Thyroid gland (tissue), 4 donors: ENCODE data around the gene WIPI1. TPM values are rescaled to one million over a fixed set of nuclear protein-coding genes. Genes with fewer than 3 reads are reported as not detected.

ENCODE experiments used
- DNase-seq, 2 donors: peaks; one replicate each; pipeline ENCODE4 v3.0.0-alpha.2; 2019
- H3K27ac ChIP-seq, 3 donors: fragments of 200-600 bp; sonication (generic); 1 replicate in 2 of 3; 2 replicates in 1 of 3; pipeline ENCODE4 v1.5.1; 2016 to 2019; ENCODE audit warnings: mild to moderate bottlenecking in 1 of 3, moderate library complexity in 1 of 3
- H3K27me3 ChIP-seq: fragments of 200-600 bp; sonication (generic); one replicate; pipeline ENCODE4 v1.5.1; 2019
- H3K36me3 ChIP-seq, 2 donors: fragments of 200-600 bp; sonication (generic); one replicate each; pipeline ENCODE4 v1.5.1; 2016 to 2019
- H3K4me1 ChIP-seq, 2 donors: fragments of 200-600 bp; sonication (generic); one replicate each; pipeline ENCODE4 v1.5.1; 2017 to 2019
- H3K4me3 ChIP-seq, 3 donors: fragments of 200-600 bp; sonication (generic); replicated peaks in 1 of 3; 1 replicate in 2 of 3; 2 replicates in 1 of 3; pipeline ENCODE4 v1.5.1; 2016; ENCODE audit warnings: mild to moderate bottlenecking in 1 of 3
- H3K9me3 ChIP-seq: fragments of 200-600 bp; sonication (generic); one replicate; pipeline ENCODE4 v1.5.1; 2017
- CTCF ChIP-seq, 6 experiments: fragments of 200-600 bp in 3 of 6; fragments of 450-650 bp in 3 of 6; sonication (generic) in 3 of 6; IDR thresholded peaks; one replicate each; pipeline ENCODE4 v1.5.1; 2016 to 2019; ENCODE audit warnings: antibody characterized with exemption in 6 of 6, mild to moderate bottlenecking in 2 of 6, inconsistent platforms in 1 of 6, moderate library complexity in 1 of 6
- POLR2A ChIP-seq, 2 donors: fragments of 450-650 bp; IDR thresholded peaks; one replicate each; pipeline ENCODE4 v1.6.1; 2017; ENCODE audit warnings: antibody characterized with exemption in 2 of 2, mild to moderate bottlenecking in 2 of 2, moderate library complexity in 1 of 2
- WGBS, 2 donors: methylation state at CpG; one replicate each; pipeline ENCODE4 v1.1.5; 2017; 5-methylcytosine and 5-hydroxymethylcytosine counted together
- intact Hi-C: fragments of 100-400 bp; cut with DNase I; formaldehyde crosslinking; loops from one replicate; pipeline ENCODE4 v1.15.1; 2023
- total RNA-seq, 4 donors: library from RNA; depleted of rRNA; stranded (reverse); fragments of >200 nt; gene quantifications; one replicate each; pipeline ENCODE4 v1.2.3, GENCODE V29; 2016

Gene WIPI1
- total RNA-seq, 4 donors from 2014 or later = 50.0 to 89.8 (median 78.4) TPM

GRCh38 chr17:68457539-68458259 lies 403 bp upstream of the WIPI1 start:
- TF ChIP-seq CTCF (IDR thresholded peaks at IDR 0.05) (peak in 2 of 6 experiments; percentile 13 to 14), POLR2A (IDR thresholded peaks at IDR 0.05) (peak; percentile 95 to 99)
- Histone ChIP-seq H3K27me3 (no peaks in the 10 kb centered on the region), H3K4me1 (peaks cover 27 to 43% of the 10 kb centered on the region in 2 donors), H3K36me3 (no peaks in the 10 kb centered on the region), H3K27ac (peak overlapping the region; percentile 89 to 97 (median 89)), H3K9me3 (no peaks in the 10 kb centered on the region), H3K4me3 (peak overlapping the region in 2 of 3 donors; percentile 50 to 75)
- peak; percentile 99 for DNase-seq
- WGBS, 2 donors = 0 to 2% methylated on average over 16 to 17 of the region's 54 CpGs
- intact Hi-C loops = no loop called here

GRCh38 chr17:68456339-68457167 lies 743 bp downstream of the WIPI1 start:
- DNase-seq = peak; percentile 86 to 89
- 13 to 22% methylated on average over 23 of the region's 23 CpGs for WGBS, 2 donors
- Histone ChIP-seq H3K36me3 (peaks cover 0 to 4% of the 10 kb centered on the region in 2 donors), H3K4me1 (peaks cover 17 to 31% of the 10 kb centered on the region in 2 donors), H3K9me3 (no peaks in the 10 kb centered on the region), H3K27me3 (no peaks in the 10 kb centered on the region), H3K4me3 (peak overlapping the region; percentile 56 to 91 (median 75)), H3K27ac (peak overlapping the region; percentile 81 to 97 (median 89))
- intact Hi-C loops = no loop called here
- peak in 1 of 2 donors; percentile 22 for TF ChIP-seq POLR2A (IDR thresholded peaks at IDR 0.05)
- TF ChIP-seq CTCF (IDR thresholded peaks at IDR 0.05) = no peak

GRCh38 chr17:68455901-68456338 lies 1.4 kb downstream of the WIPI1 start:
- H3K27me3 ChIP-seq = no peaks in the 10 kb centered on the region
- no peak for TF ChIP-seq CTCF (IDR thresholded peaks at IDR 0.05)
- no peak for TF ChIP-seq POLR2A (IDR thresholded peaks at IDR 0.05)
- intact Hi-C loops = no loop called here
- no peak overlapping the region for H3K4me3 ChIP-seq
- H3K4me1 ChIP-seq = peaks cover 17 to 25% of the 10 kb centered on the region in 2 donors
- H3K9me3 ChIP-seq = no peaks in the 10 kb centered on the region
- no peak for DNase-seq
- H3K27ac ChIP-seq = peak overlapping the region in 2 of 3 donors; percentile 89 to 97
- WGBS, 2 donors = 57 to 67% methylated on average over 4 of the region's 4 CpGs
- peaks cover under 1 to 9% of the 10 kb centered on the region in 2 donors for H3K36me3 ChIP-seq

- TF ChIP-seq POLR2A (IDR thresholded peaks at IDR 0.05) (no peak), CTCF (IDR thresholded peaks at IDR 0.05) (no peak)
- H3K36me3 ChIP-seq = peaks cover 18 to 23% of the 10 kb centered on the region in 2 donors
- peaks cover 10 to 15% of the 10 kb centered on the region in 2 donors for H3K4me1 ChIP-seq
- no peak overlapping the region for H3K4me3 ChIP-seq
- DNase-seq = no peak
- no peaks in the 10 kb centered on the region for H3K9me3 ChIP-seq
- no peaks in the 10 kb centered on the region for H3K27me3 ChIP-seq
- intact Hi-C loops = no loop called here
- 91 to 92% methylated on average over 5 of the region's 5 CpGs for WGBS, 2 donors
- peak overlapping the region in 1 of 3 donors; percentile 8 for H3K27ac ChIP-seq
Measured at GRCh38 chr17:68453991-68454665, 3.2 kb downstream of the WIPI1 start.
